ENCODE results near the gene ASB1.

- TF ChIP-seq CTCF (IDR thresholded peaks at IDR 0.05) (no peak), EP300 (IDR thresholded peaks at IDR 0.05; ENCODE audit: borderline replicate concordance in 1 of 2, low read depth in 1 of 2, low read length in 1 of 2) (no peak), IRF3 (IDR thresholded peaks at IDR 0.05; ENCODE audit: low read depth, low read length) (no peak), RAD21 (IDR thresholded peaks at IDR 0.05; ENCODE audit: low read length) (no peak), RCOR1 (IDR thresholded peaks at IDR 0.05; ENCODE audit: low read length) (no peak), EZH2phosphoT487 (IDR thresholded peaks at IDR 0.05; ENCODE audit: borderline replicate concordance, low read depth) (no peak), JUND (IDR thresholded peaks at IDR 0.05) (no peak), CHD2 (IDR thresholded peaks at IDR 0.05; ENCODE audit: low read length, partially characterized antibody) (no peak), TAF1 (IDR thresholded peaks at IDR 0.05; ENCODE audit: borderline replicate concordance, low read depth, low read length) (no peak), SMC3 (IDR thresholded peaks at IDR 0.05; ENCODE audit: low read depth, low read length) (no peak), MAX (IDR thresholded peaks at IDR 0.05; ENCODE audit: low read depth) (no peak), POLR2AphosphoS5 (IDR thresholded peaks at IDR 0.05; ENCODE audit: low read depth, low read length) (no peak), TCF12 (IDR thresholded peaks at IDR 0.05) (no peak), USF1 (IDR thresholded peaks at IDR 0.05; ENCODE audit: borderline replicate concordance, low read depth) (no peak)
Measured at GRCh38 chr2:238407566-238407965, 19.2 kb upstream of the ASB1 start.

Data from SK-N-SH (cell line).